A549 (cell line): Measurements from ENCODE around the gene ZBTB38. TPM values are rescaled to one million over a fixed set of nuclear protein-coding genes. Genes with fewer than 3 reads are reported as not detected.
A peak's percentile ranks its signal among the peaks of the same experiment; 100 is the strongest.

ENCODE experiments used
- ATAC-seq, 2 experiments: fragments of 200-7000 bp in 1 of 2; fragments of >200 bp in 1 of 2; cut with Nextera tagmentation in 1 of 2; cut with Tn5 transposase in 1 of 2; 3 replicates each; pipeline versions ENCODE4 v1.8.0 to v1.9.1; 2018 to 2020; ENCODE audit warnings: mild to moderate bottlenecking in 1 of 2, moderate library complexity in 1 of 2
- CTCF ChIA-PET: fragments of 300-600 bp; sonication (Branson Sonifier 250); formaldehyde crosslinking; extraction: SDS; loops from one replicate; lab custom pipeline; 2021; ENCODE audit warnings: antibody characterized with exemption, inconsistent platforms; lab: Yijun Ruan, JAX
- POLR2A ChIA-PET: fragments of 350-600 bp; formaldehyde crosslinking; extraction: SDS; loops from one replicate; lab custom pipeline; 2021; ENCODE audit warnings: antibody characterized with exemption, inconsistent platforms; lab: Yijun Ruan, JAX
- DNase-seq, 2 experiments: peaks; one replicate each; pipeline versions ENCODE4 v3.0.0 to v3.0.0-alpha.2; 2011 to 2016; ENCODE audit warnings: low read depth in 1 of 2, low spot score in 1 of 2
- FAIRE-seq: peaks from 2 replicates; lab custom pipeline; 2011; peaks lifted over from hg19 to GRCh38; lab: Jason Lieb, UNC
- H3K27ac ChIP-seq, 2 experiments: fragments of >200 bp; sonication (Bioruptor Twin); formaldehyde crosslinking; 3 replicates each; pipeline ENCODE4 v1.5.1; 2016 to 2017
- H3K4me1 ChIP-seq: fragments of >200 bp; sonication (Bioruptor Twin); formaldehyde crosslinking; 3 replicates; pipeline ENCODE4 v1.6.1; 2016
- H3K4me2 ChIP-seq: fragments of >200 bp; sonication (Bioruptor Twin); formaldehyde crosslinking; 3 replicates; pipeline ENCODE4 v1.6.1; 2016
- H3K4me3 ChIP-seq: fragments of >200 bp; sonication (Bioruptor Twin); formaldehyde crosslinking; 3 replicates; pipeline ENCODE4 v1.5.1; 2016
- H3K9me3 ChIP-seq: fragments of >200 bp; sonication (Bioruptor Twin); formaldehyde crosslinking; 3 replicates; pipeline ENCODE4 v1.6.1; 2016
- ATOH8 ChIP-seq: fragments of 250-450 bp; sonication (Bioruptor Pico); IDR thresholded peaks from 2 replicates; pipeline ENCODE4 v1.5.0; 2020; ENCODE audit warnings: low read depth, mild to moderate bottlenecking, moderate library complexity
- CEBPB ChIP-seq, 2 experiments: fragments of >200 bp in 1 of 2; sonication (Bioruptor Twin) in 1 of 2; formaldehyde crosslinking in 1 of 2; IDR thresholded peaks; 2 replicates each; pipeline ENCODE4 v1.6.1; 2012 to 2016
- E2F6 ChIP-seq: IDR thresholded peaks from 2 replicates; pipeline ENCODE4 v1.6.1; 2012; ENCODE audit warnings: low read depth, borderline replicate concordance
- EP300 ChIP-seq, 2 experiments: fragments of >200 bp; sonication (Bioruptor Twin); formaldehyde crosslinking; IDR thresholded peaks; 2 replicates in 1 of 2; 3 replicates in 1 of 2; pipeline ENCODE4 v1.6.1; 2016 to 2017
- FOSB ChIP-seq: fragments of 250-450 bp; sonication (Bioruptor Pico); IDR thresholded peaks from 2 replicates; pipeline ENCODE4 v1.5.0; 2020; ENCODE audit warnings: mild to moderate bottlenecking, moderate library complexity
- FOSL2 ChIP-seq, 2 experiments: fragments of 450-650 bp in 1 of 2; fragments of >200 bp in 1 of 2; sonication (Bioruptor Twin) in 1 of 2; formaldehyde crosslinking; IDR thresholded peaks; 2 replicates each; pipeline versions ENCODE4 v1.5.0 to v1.6.1; 2016 to 2020; ENCODE audit warnings: mild to moderate bottlenecking in 1 of 2, moderate library complexity in 1 of 2
- FOXS1 ChIP-seq: fragments of 250-450 bp; sonication (Bioruptor Pico); IDR thresholded peaks from 2 replicates; pipeline ENCODE4 v1.5.0; 2020; ENCODE audit warnings: mild to moderate bottlenecking, moderate library complexity
- HDAC2 ChIP-seq: fragments of 200-600 bp; sonication (generic); IDR thresholded peaks from 2 replicates; pipeline ENCODE4 v1.6.1; 2016
- HOXA7 ChIP-seq: fragments of 250-450 bp; sonication (Bioruptor Pico); IDR thresholded peaks from 2 replicates; pipeline ENCODE4 v1.5.0; 2020; ENCODE audit warnings: mild to moderate bottlenecking, moderate library complexity
- JUN ChIP-seq, 2 experiments: fragments of >200 bp; sonication (Bioruptor Twin); formaldehyde crosslinking; IDR thresholded peaks; 2 replicates in 1 of 2; 3 replicates in 1 of 2; pipeline ENCODE4 v1.6.1; 2016 to 2017
- JUNB ChIP-seq: fragments of >200 bp; sonication (Bioruptor Twin); formaldehyde crosslinking; IDR thresholded peaks from 2 replicates; pipeline ENCODE4 v1.6.1; 2016
- MAZ ChIP-seq: fragments of 150-350 bp; IDR thresholded peaks from 2 replicates; pipeline ENCODE4 v1.6.1; 2014; ENCODE audit warnings: antibody characterized with exemption, low read depth, low read length, borderline replicate concordance
- MYC ChIP-seq: IDR thresholded peaks from 2 replicates; pipeline ENCODE4 v1.6.1; 2012; ENCODE audit warnings: mild to moderate bottlenecking, inconsistent platforms, low read length, improper control_type of control experiment, borderline replicate concordance
- NFE2L2 ChIP-seq: fragments of 150-350 bp; conservative IDR thresholded peaks from 2 replicates; pipeline ENCODE4 v1.6.1; 2014; ENCODE audit warnings: low read length
- POLR2A ChIP-seq: IDR thresholded peaks from 2 replicates; pipeline ENCODE4 v1.6.1; 2012; ENCODE audit warnings: mild to moderate bottlenecking, low read length
- POLR2AphosphoS2 ChIP-seq: conservative IDR thresholded peaks from 2 replicates; pipeline ENCODE4 v1.6.1; 2012; ENCODE audit warnings: low read length, improper control_type of control experiment, inconsistent platforms
- RAD21 ChIP-seq, 2 experiments: fragments of >200 bp in 1 of 2; sonication (Bioruptor Twin) in 1 of 2; formaldehyde crosslinking in 1 of 2; IDR thresholded peaks in 1 of 2; conservative IDR thresholded peaks in 1 of 2; 2 replicates in 1 of 2; 3 replicates in 1 of 2; pipeline ENCODE4 v1.6.1; 2012 to 2018; ENCODE audit warnings: inconsistent platforms in 1 of 2
- RARB ChIP-seq: fragments of 250-450 bp; sonication (Bioruptor Pico); IDR thresholded peaks from 2 replicates; pipeline ENCODE4 v1.8.0; 2021; ENCODE audit warnings: mild to moderate bottlenecking, moderate library complexity
- REST ChIP-seq: fragments of 200-600 bp; sonication (generic); IDR thresholded peaks from 2 replicates; pipeline ENCODE4 v1.6.1; 2016; ENCODE audit warnings: antibody characterized with exemption, mild to moderate bottlenecking, moderate library complexity
- SMC3 ChIP-seq: fragments of >200 bp; sonication (Bioruptor Twin); formaldehyde crosslinking; IDR thresholded peaks from 3 replicates; pipeline ENCODE4 v1.6.1; 2018; ENCODE audit warnings: inconsistent platforms
- SREBF2 ChIP-seq: fragments of 450-650 bp; IDR thresholded peaks from 2 replicates; pipeline ENCODE4 v1.6.1; 2014; ENCODE audit warnings: mild to moderate bottlenecking, moderate library complexity
- ZC3H11A ChIP-seq: fragments of 450-650 bp; IDR thresholded peaks from 2 replicates; pipeline ENCODE4 v1.6.1; 2014; ENCODE audit warnings: antibody characterized with exemption, mild to moderate bottlenecking
- ZNF302 ChIP-seq: fragments of 250-450 bp; sonication (Bioruptor Pico); IDR thresholded peaks from 2 replicates; pipeline ENCODE4 v1.9.0; 2021; ENCODE audit warnings: inconsistent platforms, mild to moderate bottlenecking, moderate library complexity
- WGBS: methylation state at CpG from one replicate; pipeline ENCODE4 v1.1.6; 2017; ENCODE audit errors: missing lambda C conversion rate; 5-methylcytosine and 5-hydroxymethylcytosine counted together
- polyA plus RNA-seq, 4 experiments: library from polyadenylated mRNA; depleted of rRNA in 3 of 4; stranded (reverse); fragments of >200 nt; fragmentation: RNase III in 1 of 4; extraction: RNeasy Plus Mini Kit Qiagen cat#74134 plus additional on column Dnase treatment in 1 of 4; gene quantifications; 2 replicates in 3 of 4; 3 replicates in 1 of 4; pipeline ENCODE4 v1.2.3, GENCODE V29; 2011 to 2017
- TF ChIP-seq, protein P1 (sequence below): fragments of >200 bp; sonication (Bioruptor Twin); formaldehyde crosslinking; IDR thresholded peaks from 3 replicates; pipeline ENCODE4 v1.6.1; 2016

ZBTB38 gene
- polyA plus RNA-seq, 2 of the 4 experiments (the other 2 are of a cell fraction), result 72.0 to 110 TPM

- H3K27ac ChIP-seq, result peak overlapping the region; percentile 91 to 94
- CTCF ChIA-PET, result interaction anchor here (0.9 to 18.2 kb wide), 7 partner anchors 10 to 124 kb away, joined by 3 to 217 read pairs (median 4); no protein-coding TSS in a partner anchor
- no peak for DNase-seq
Measured at GRCh38 chr3:141335531-141336061, 32.7 kb upstream of the ZBTB38 start.

GRCh38 chr3:141336672-141337522 is 31.4 kb upstream of the ZBTB38 start:
- H3K27ac ChIP-seq, result peak overlapping the region; percentile 91 to 94
- ChIA-PET POLR2A (interaction anchor here (0.7 to 2.3 kb wide), 2 partner anchors 25 to 402 kb away, joined by 3 to 7 read pairs; no protein-coding TSS in a partner anchor), CTCF (interaction anchor here (0.9 to 18.2 kb wide), 9 partner anchors 9 to 123 kb away, joined by 3 to 217 read pairs (median 5); no protein-coding TSS in a partner anchor)

More at GRCh38 chr3:141335531-141336061, 32.7 kb upstream of the ZBTB38 start:
- H3K4me2 ChIP-seq, result no peak overlapping the region
- POLR2A ChIA-PET, result interaction anchor here (2.3 kb wide), 1 partner anchor 24 kb away, joined by 7 read pairs; no protein-coding TSS in a partner anchor
- H3K4me1 ChIP-seq, result peaks cover 62% of the 10 kb centered on the region
- FAIRE-seq (no peak), ATAC-seq (no peak)
- H3K4me3 ChIP-seq, result no peak overlapping the region
- TF ChIP-seq EP300 (IDR thresholded peaks at IDR 0.05), result no peak
- no peak for TF ChIP-seq SMC3
- no peak for TF ChIP-seq E2F6
- no peak for TF ChIP-seq CEBPB (IDR thresholded peaks at IDR 0.05)
- TF ChIP-seq POLR2A, result no peak
- TF ChIP-seq HOXA7, result no peak
- no peak for TF ChIP-seq POLR2AphosphoS2
- no peak for TF ChIP-seq HDAC2
- TF ChIP-seq ZNF302 (CRISPR knock-in tag), result no peak
- TF ChIP-seq, protein P1, sequence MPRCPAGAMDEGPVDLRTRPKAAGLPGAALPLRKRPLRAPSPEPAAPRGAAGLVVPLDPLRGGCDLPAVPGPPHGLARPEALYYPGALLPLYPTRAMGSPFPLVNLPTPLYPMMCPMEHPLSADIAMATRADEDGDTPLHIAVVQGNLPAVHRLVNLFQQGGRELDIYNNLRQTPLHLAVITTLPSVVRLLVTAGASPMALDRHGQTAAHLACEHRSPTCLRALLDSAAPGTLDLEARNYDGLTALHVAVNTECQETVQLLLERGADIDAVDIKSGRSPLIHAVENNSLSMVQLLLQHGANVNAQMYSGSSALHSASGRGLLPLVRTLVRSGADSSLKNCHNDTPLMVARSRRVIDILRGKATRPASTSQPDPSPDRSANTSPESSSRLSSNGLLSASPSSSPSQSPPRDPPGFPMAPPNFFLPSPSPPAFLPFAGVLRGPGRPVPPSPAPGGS, result no peak
- TF ChIP-seq MAZ, result no peak
- TF ChIP-seq NFE2L2, result no peak
- TF ChIP-seq FOSB (CRISPR knock-in tag), result no peak
- TF ChIP-seq SREBF2, result no peak
- TF ChIP-seq RARB (CRISPR knock-in tag), result no peak
- H3K9me3 ChIP-seq, result no peaks in the 10 kb centered on the region
- 72% methylated on average over 2 of the region's 2 CpGs for WGBS

GRCh38 chr3:141337523-141337854 is 30.8 kb upstream of the ZBTB38 start:
- peaks cover 44% of the 10 kb centered on the region for H3K4me1 ChIP-seq
- 94% methylated on average over 1 of the region's 1 CpG for WGBS
- no peak overlapping the region for H3K4me3 ChIP-seq
- 0 out of 5 replicates have a peak, but pooled peaks of 1 of the 2 experiments have one; percentile 9 for TF ChIP-seq RAD21 (conservative IDR thresholded peaks at IDR 0.05 in 1 of 2, IDR thresholded peaks at IDR 0.05 in 1 of 2)
- no peak for TF ChIP-seq ZNF302 (CRISPR knock-in tag)
- TF ChIP-seq HDAC2, result no peak
- no peak for TF ChIP-seq ZC3H11A
- no peak for TF ChIP-seq MYC
- TF ChIP-seq JUN (IDR thresholded peaks at IDR 0.05), result 0 out of 5 replicates have a peak, but pooled peaks of 1 of the 2 experiments have one; percentile 30
- TF ChIP-seq FOXS1, result no peak
- no peak for TF ChIP-seq MAZ
- TF ChIP-seq JUNB, result peak; percentile 64
- TF ChIP-seq REST, result no peak
- CTCF ChIA-PET, result interaction anchor here (1.1 to 18.2 kb wide), 6 partner anchors 8 to 122 kb away, joined by 3 to 217 read pairs (median 6); no protein-coding TSS in a partner anchor
- H3K27ac ChIP-seq, result peak overlapping the region; percentile 91 to 94
- no peak for DNase-seq
- peak overlapping the region; percentile 26 for H3K4me2 ChIP-seq
- no peak for FAIRE-seq
- POLR2A ChIA-PET, result interaction anchor here (0.7 to 2.3 kb wide), 2 partner anchors 26 to 402 kb away, joined by 3 to 7 read pairs; no protein-coding TSS in a partner anchor
- 0 out of 6 replicates have a peak, but pooled peaks of 1 of the 2 experiments have one; percentile 14 for ATAC-seq
- H3K9me3 ChIP-seq, result peaks cover 4% of the 10 kb centered on the region; the same call in 1 of the 3 replicates

More at GRCh38 chr3:141336672-141337522, 31.4 kb upstream of the ZBTB38 start:
- peak in 1 of 2 experiments; percentile 14; a peak in 1 of 5 replicates for TF ChIP-seq JUN (IDR thresholded peaks at IDR 0.05)
- no peak for TF ChIP-seq ATOH8 (CRISPR knock-in tag)
- peak in 1 of 2 experiments; percentile 54; a peak in 1 of 5 replicates for TF ChIP-seq EP300 (IDR thresholded peaks at IDR 0.05)
- TF ChIP-seq FOSL2 (IDR thresholded peaks at IDR 0.05), result no peak
- TF ChIP-seq FOSL2 (CRISPR knock-in tag; IDR thresholded peaks at IDR 0.05), result peak; percentile 50
- Histone ChIP-seq H3K4me2 (peak overlapping the region; percentile 26), H3K4me1 (peaks cover 50% of the 10 kb centered on the region), H3K9me3 (peaks cover 4% of the 10 kb centered on the region; the same call in 1 of the 3 replicates), H3K4me3 (no peak overlapping the region)
- peak in 1 of 2 experiments; percentile 65 for DNase-seq
- 67% methylated on average over 12 of the region's 12 CpGs for WGBS
- ATAC-seq, result peak; percentile 66 to 82; a peak in 5 of 6 replicates
- no peak for FAIRE-seq
